Hepatocyte (in vitro differentiated cells): ENCODE results near the gene STX1A. TPM values are rescaled to one million over a fixed set of nuclear protein-coding genes. Genes with fewer than 3 reads are reported as not detected.

Experiments
- DNase-seq: peaks from one replicate; pipeline ENCODE4 v3.0.0-alpha.2; 2016; ENCODE audit warnings: low spot score
- H2AFZ ChIP-seq: fragments of 200-600 bp; sonication (generic); 2 replicates; pipeline ENCODE4 v1.6.0; 2016; ENCODE audit warnings: antibody characterized with exemption, mild to moderate bottlenecking
- H3K27ac ChIP-seq: fragments of 200-600 bp; sonication (generic); 2 replicates; pipeline ENCODE4 v1.5.1; 2016; ENCODE audit warnings: mild to moderate bottlenecking
- H3K27me3 ChIP-seq: fragments of 200-600 bp; sonication (generic); 2 replicates; pipeline ENCODE4 v1.6.1; 2016
- H3K36me3 ChIP-seq: fragments of 200-600 bp; sonication (generic); replicated peaks from 2 replicates; pipeline ENCODE4 v1.5.1; 2016; ENCODE audit warnings: low read depth; ENCODE audit not compliant: insufficient read depth
- H3K4me1 ChIP-seq: fragments of 200-600 bp; sonication (generic); 2 replicates; pipeline ENCODE4 v1.5.1; 2016; ENCODE audit warnings: mild to moderate bottlenecking, moderate library complexity; ENCODE audit not compliant: insufficient read depth
- H3K4me2 ChIP-seq: fragments of 200-600 bp; sonication (generic); 2 replicates; pipeline ENCODE4 v1.6.0; 2016
- H3K4me3 ChIP-seq: fragments of 200-600 bp; sonication (generic); 2 replicates; pipeline ENCODE4 v1.5.1; 2016; ENCODE audit warnings: mild to moderate bottlenecking
- H3K79me2 ChIP-seq: fragments of 200-600 bp; sonication (generic); 2 replicates; pipeline ENCODE4 v1.6.0; 2017; ENCODE audit warnings: mild to moderate bottlenecking
- H3K9me2 ChIP-seq: fragments of 200-600 bp; sonication (generic); replicated peaks from 2 replicates; pipeline ENCODE4 v1.6.0; 2017; ENCODE audit warnings: mild to moderate bottlenecking; ENCODE audit not compliant: insufficient read depth
- H3K9me3 ChIP-seq: fragments of 200-600 bp; sonication (generic); 2 replicates; pipeline ENCODE4 v1.5.1; 2016; ENCODE audit warnings: low read depth, mild to moderate bottlenecking
- H4K20me1 ChIP-seq: fragments of 200-600 bp; sonication (generic); 2 replicates; pipeline ENCODE4 v1.6.0; 2016; ENCODE audit warnings: mild to moderate bottlenecking; ENCODE audit not compliant: insufficient read depth, poor library complexity, severe bottlenecking
- EZH2 ChIP-seq: fragments of 200-600 bp; sonication (generic); IDR thresholded peaks from 2 replicates; pipeline ENCODE4 v1.6.1; 2016; ENCODE audit warnings: antibody characterized with exemption, mild to moderate bottlenecking, borderline replicate concordance
- EZH2phosphoT487 ChIP-seq: fragments of 200-600 bp; sonication (generic); IDR thresholded peaks from one replicate; pipeline ENCODE4 v1.6.1; 2018; ENCODE audit warnings: antibody characterized with exemption, mild to moderate bottlenecking, low read depth, moderate library complexity; ENCODE audit not compliant: unreplicated experiment, severe bottlenecking
- WGBS: methylation state at CpG from one replicate; pipeline ENCODE4 v1.1.6; 2016; ENCODE audit warnings: low lambda C conversion rate; ENCODE audit errors: missing lambda C conversion rate; 5-methylcytosine and 5-hydroxymethylcytosine counted together
- polyA plus RNA-seq: library from polyadenylated mRNA; unstranded; fragments of >200 nt; fragmentation: Nextera tagmentation; extraction: Ambion mirVana; gene quantifications from 2 replicates; pipeline ENCODE4 v1.2.1, GENCODE V29; 2016
- total RNA-seq: library from RNA; depleted of rRNA; stranded (reverse); fragments of >200 nt; gene quantifications from 2 replicates; pipeline ENCODE4 v1.2.3, GENCODE V29; 2014
- TF ChIP-seq, protein P1 (sequence below): fragments of 200-600 bp; sonication (generic); IDR thresholded peaks from 2 replicates; pipeline ENCODE4 v1.5.1; 2016; ENCODE audit warnings: antibody characterized with exemption, mild to moderate bottlenecking; ENCODE audit not compliant: poor library complexity

The STX1A gene
- total and polyA plus RNA-seq, 2 experiments from 2014 or later, result 22.8 to 27.1 TPM

DNA sequence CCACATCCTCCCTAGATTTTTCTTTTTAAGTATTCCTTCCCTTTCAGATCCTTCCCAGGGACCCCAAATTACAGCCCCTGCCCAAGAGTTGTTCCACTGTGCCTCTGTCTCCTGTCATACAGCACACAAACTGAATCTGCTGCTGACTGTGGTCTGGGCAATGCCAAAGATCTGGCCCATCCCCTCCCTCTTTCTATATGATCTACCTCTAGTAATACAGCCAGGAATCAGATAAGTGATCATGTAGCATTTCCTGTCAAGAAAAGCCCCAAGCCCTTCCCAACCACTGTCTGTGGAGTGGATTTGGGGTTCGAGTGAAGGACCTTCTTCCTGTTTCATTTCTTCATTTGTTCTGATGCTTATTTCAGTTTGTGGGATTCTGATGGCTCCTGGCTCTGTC is 6.7 kb downstream of the STX1A start:
- peaks cover 28% of the 10 kb centered on the region for H3K4me1 ChIP-seq
- H3K36me3 ChIP-seq, result no peaks in the 10 kb centered on the region
- H2AFZ ChIP-seq, result no peak overlapping the region
- TF ChIP-seq, protein P1, sequence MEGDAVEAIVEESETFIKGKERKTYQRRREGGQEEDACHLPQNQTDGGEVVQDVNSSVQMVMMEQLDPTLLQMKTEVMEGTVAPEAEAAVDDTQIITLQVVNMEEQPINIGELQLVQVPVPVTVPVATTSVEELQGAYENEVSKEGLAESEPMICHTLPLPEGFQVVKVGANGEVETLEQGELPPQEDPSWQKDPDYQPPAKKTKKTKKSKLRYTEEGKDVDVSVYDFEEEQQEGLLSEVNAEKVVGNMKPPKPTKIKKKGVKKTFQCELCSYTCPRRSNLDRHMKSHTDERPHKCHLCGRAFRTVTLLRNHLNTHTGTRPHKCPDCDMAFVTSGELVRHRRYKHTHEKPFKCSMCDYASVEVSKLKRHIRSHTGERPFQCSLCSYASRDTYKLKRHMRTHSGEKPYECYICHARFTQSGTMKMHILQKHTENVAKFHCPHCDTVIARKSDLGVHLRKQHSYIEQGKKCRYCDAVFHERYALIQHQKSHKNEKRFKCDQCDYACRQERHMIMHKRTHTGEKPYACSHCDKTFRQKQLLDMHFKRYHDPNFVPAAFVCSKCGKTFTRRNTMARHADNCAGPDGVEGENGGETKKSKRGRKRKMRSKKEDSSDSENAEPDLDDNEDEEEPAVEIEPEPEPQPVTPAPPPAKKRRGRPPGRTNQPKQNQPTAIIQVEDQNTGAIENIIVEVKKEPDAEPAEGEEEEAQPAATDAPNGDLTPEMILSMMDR, result no peak
- no peak for TF ChIP-seq EZH2phosphoT487
- H3K79me2 ChIP-seq, result peaks cover 72% of the 10 kb centered on the region
- H4K20me1 ChIP-seq, result peaks cover 3% of the 10 kb centered on the region
- WGBS, result 86% methylated on average over 1 of the region's 1 CpG
- no peaks in the 10 kb centered on the region for H3K27me3 ChIP-seq
- no peak overlapping the region for H3K4me2 ChIP-seq
- no peak for DNase-seq
- no peaks in the 10 kb centered on the region for H3K9me3 ChIP-seq
- H3K4me3 ChIP-seq, result no peak overlapping the region
- H3K9me2 ChIP-seq, result no peaks in the 10 kb centered on the region
- H3K27ac ChIP-seq, result no peak overlapping the region

DNA sequence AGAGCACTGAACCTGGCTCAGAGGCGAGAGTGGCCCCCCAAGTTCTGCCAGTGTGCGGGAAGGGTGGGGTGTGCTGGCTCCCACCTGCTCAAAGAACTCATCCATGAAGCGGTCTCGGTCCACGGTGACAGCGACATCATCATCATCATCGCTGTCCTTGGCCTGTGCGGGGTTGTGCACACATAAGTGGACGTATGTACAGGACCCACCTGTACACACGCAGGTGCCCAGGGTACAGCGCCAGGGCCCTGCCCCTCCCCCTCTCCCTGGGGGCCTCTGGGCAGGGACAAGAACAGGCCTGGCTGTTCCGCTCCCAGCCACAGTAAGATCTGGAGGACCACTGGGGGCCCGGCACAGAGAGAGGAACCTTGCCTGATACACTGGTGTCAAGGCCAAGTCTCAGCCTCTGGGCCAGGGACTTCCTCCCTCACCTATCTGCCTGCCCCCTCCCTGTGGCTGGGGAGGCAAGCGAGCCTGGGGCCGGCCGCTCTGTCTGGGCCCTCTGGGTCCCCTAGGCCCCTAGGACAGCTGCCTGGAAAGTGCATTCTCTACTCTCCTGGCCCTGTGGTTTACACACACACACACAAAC is 10.4 kb downstream of the STX1A start:
- H3K27me3 ChIP-seq, result no peaks in the 10 kb centered on the region
- H3K9me2 ChIP-seq, result no peaks in the 10 kb centered on the region
- H4K20me1 ChIP-seq, result no peaks in the 10 kb centered on the region
- no peak overlapping the region for H3K4me3 ChIP-seq
- TF ChIP-seq, protein P1, result no peak
- TF ChIP-seq EZH2phosphoT487 (no peak), EZH2 (no peak)
- no peak overlapping the region for H3K4me2 ChIP-seq
- no peak for DNase-seq
- no peak overlapping the region for H3K27ac ChIP-seq
- H3K36me3 ChIP-seq, result no peaks in the 10 kb centered on the region
- no peaks in the 10 kb centered on the region for H3K9me3 ChIP-seq
- no peak overlapping the region for H2AFZ ChIP-seq
- peaks cover 7% of the 10 kb centered on the region for H3K4me1 ChIP-seq
- 96% methylated on average over 16 of the region's 16 CpGs for WGBS
- H3K79me2 ChIP-seq, result peaks cover 48% of the 10 kb centered on the region

DNA sequence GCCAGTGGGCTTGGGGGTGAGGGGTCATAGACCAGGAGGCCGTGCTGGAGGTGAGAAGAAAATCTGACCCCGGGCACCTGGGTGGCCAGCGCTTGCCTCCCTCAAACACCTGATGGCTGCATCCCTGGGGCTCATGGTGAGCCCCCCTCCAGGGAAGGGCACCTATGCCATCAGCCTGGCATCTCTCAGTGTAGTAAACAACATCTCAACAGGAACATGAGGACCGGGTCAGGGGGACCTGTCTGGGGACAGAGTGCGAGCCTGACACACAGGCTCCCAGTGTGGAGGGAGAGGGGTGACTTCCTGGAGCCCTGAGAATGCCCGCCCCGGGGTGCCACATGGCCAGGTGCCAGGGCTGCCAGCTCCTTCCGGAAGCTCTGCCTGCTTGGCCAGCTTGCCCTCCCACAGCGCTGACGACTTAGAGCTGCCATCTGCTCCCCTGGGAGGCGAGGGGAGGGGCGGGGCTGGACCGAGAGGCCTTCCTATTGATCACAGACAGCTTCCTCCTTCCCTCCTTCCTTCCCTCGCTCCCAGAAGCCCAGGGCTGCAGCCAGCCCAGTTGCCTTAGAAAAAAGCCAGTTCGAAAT is 12.3 kb downstream of the STX1A start:
- peaks cover 29% of the 10 kb centered on the region for H3K79me2 ChIP-seq
- WGBS, result 97% methylated on average over 15 of the region's 15 CpGs
- no peak overlapping the region for H2AFZ ChIP-seq
- H4K20me1 ChIP-seq, result no peaks in the 10 kb centered on the region
- no peak overlapping the region for H3K27ac ChIP-seq
- H3K4me2 ChIP-seq, result no peak overlapping the region
- H3K36me3 ChIP-seq, result no peaks in the 10 kb centered on the region
- TF ChIP-seq, protein P1, result no peak
- no peak for DNase-seq
- H3K4me1 ChIP-seq, result peaks cover 8% of the 10 kb centered on the region
- H3K9me2 ChIP-seq, result no peaks in the 10 kb centered on the region
- no peaks in the 10 kb centered on the region for H3K9me3 ChIP-seq
- H3K4me3 ChIP-seq, result no peak overlapping the region
- no peaks in the 10 kb centered on the region for H3K27me3 ChIP-seq
